Epithelial cell of proximal tubule (primary cell): ENCODE results near the gene ABHD17A. TPM values are rescaled to one million over a fixed set of nuclear protein-coding genes. Genes with fewer than 3 reads are reported as not detected.

Experiments
- DNase-seq: peaks from one replicate; pipeline ENCODE4 v3.0.0-alpha.2; 2011; ENCODE audit warnings: low read depth
- H3K4me3 ChIP-seq: 2 replicates; pipeline ENCODE4 v1.5.1; 2011; ENCODE audit warnings: low read depth, mild to moderate bottlenecking, low read length
- CTCF ChIP-seq: conservative IDR thresholded peaks from 2 replicates; pipeline ENCODE4 v1.5.1; 2012; ENCODE audit warnings: low read depth, mild to moderate bottlenecking, low read length
- total RNA-seq: library from RNA; depleted of rRNA; stranded (reverse); fragments of >200 nt; gene quantifications from 2 replicates; pipeline ENCODE4 v1.2.3, GENCODE V29; 2015

ABHD17A gene
- total RNA-seq, 1 donor from 2014 or later, result 83.4 TPM

DNA sequence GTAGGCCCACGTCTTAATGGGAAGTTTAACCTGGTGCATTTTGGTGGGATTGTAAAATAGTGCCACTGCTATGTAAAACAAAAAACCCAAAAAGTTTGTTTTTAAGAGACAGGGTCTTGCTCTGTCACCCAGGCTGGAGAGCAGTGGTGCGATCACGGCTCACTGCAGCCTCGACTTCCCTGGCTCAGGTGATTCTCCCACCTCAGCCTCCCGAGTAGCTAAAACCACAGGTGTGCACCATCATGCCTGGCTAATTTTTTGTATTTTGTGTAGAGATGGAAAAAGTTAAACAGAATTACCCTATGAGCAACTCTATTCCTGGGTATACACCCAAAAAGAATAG is 36.2 kb downstream of the ABHD17A start:
- no peak for DNase-seq
- no peak overlapping the region for H3K4me3 ChIP-seq
- TF ChIP-seq CTCF, result no peak

DNA sequence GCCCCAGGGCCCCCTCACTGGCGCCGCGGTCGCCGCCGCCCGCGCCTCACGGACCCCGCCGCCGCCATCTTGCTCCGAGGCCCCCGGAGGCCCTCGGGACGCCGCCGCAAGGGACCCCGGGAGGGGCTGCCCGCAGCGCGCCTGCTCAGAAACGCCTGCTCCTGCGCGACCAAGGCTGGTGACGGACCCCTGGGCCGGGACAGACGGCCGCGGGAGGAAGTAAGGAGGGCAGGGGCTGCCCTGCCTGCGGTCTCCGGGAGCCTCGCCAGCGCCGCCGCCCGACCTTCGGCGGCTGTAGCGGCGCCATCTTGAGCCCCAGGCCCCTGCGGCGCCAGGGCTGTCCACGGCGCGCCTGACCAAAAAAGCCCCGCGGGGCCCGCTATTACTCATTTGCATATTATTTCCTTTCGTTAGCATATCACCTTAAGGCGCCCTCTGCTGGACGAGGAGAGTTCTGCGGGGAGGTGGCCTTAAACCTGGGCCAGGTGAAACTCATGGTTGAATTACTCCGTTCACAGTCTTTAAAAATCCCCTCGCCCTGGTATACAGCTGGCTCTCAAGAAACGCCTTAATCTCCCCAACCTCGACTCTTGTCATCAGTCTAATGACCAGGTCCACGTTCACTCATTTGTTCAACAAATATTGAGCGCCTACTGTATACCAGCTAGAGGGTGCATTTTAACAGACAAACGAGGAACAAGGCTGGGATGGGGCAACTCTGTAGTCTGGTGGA is 36.7 kb downstream of the ABHD17A start, which contains the start of gene REXO1:
Gene REXO1, minus strand, starts transcription at position 85 of the 733 bp plus-strand sequence. CDS start 125 bp downstream, outside the sequence.
- no peak for DNase-seq
- peak; percentile 89 for TF ChIP-seq CTCF
- H3K4me3 ChIP-seq, result peak within 1 kb of the TSS; percentile 95

DNA sequence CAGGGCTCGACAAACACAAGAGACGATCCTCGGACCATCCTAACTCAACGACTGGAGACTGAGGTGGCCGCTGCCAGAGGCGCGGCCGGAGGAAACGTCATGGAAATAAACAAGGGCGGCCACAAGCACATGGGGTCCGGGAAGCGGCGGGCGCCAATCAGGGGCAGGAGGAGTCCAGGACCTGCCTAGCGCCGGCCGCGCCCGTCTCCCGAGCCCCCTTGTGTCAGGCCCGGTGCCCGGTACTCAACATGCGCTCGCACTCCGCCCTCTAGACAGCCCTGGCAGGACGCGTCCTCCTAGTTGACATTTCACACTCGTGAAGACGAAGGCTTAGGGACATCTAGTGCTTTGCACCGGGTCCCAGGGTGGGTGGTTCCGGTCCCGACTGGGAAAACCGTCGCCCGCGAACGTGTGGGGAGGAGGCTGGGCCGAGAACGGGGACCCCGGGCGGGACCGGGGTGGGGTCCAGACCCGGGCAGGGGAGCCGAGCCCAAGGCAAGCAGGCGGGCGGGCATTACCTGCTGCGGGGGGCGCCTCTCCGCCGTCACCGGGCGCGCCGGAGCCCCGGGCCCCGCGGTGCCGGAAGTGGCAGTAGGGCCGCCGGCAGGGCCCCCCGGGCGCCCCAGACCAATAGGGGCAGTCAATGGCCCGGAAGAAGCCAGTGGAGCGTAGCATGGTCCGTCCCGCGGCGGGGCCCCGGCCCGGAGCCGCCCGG is 37.5 kb downstream of the ABHD17A start:
- no peak for DNase-seq
- no peak for TF ChIP-seq CTCF
- H3K4me3 ChIP-seq, result peak overlapping the region; percentile 95

- DNase-seq, result no peak
- no peak for TF ChIP-seq CTCF
- H3K4me3 ChIP-seq, result peak overlapping the region; percentile 95
These were observed 38.0 kb downstream of the ABHD17A start for GRCh38 chr19:1847348-1847683.

GRCh38 chr19:1846517-1847204 is 38.6 kb downstream of the ABHD17A start:
- peak overlapping the region; percentile 95 for H3K4me3 ChIP-seq
- no peak for DNase-seq
- TF ChIP-seq CTCF, result no peak

GRCh38 chr19:1845642-1846041 is 39.7 kb downstream of the ABHD17A start:
- no peak for DNase-seq
- TF ChIP-seq CTCF, result no peak
- H3K4me3 ChIP-seq, result no peak overlapping the region
